Ishikawa (cell line): ENCODE data around the gene RAD51B.

Experiments used
- CEBPB ChIP-seq: IDR thresholded peaks from 2 replicates; pipeline ENCODE4 v1.6.1; 2012
- CREB1 ChIP-seq: IDR thresholded peaks from 2 replicates; pipeline ENCODE4 v1.6.1; 2012; ENCODE audit warnings: low read depth
- EGR1 ChIP-seq: IDR thresholded peaks from 2 replicates; pipeline ENCODE4 v1.6.1; 2012
- EP300 ChIP-seq: IDR thresholded peaks from 2 replicates; pipeline ENCODE4 v1.6.1; 2012; ENCODE audit warnings: borderline replicate concordance
- FOXM1 ChIP-seq: IDR thresholded peaks from 2 replicates; pipeline ENCODE4 v1.6.1; 2012; ENCODE audit warnings: low read depth, borderline replicate concordance
- NFIC ChIP-seq: IDR thresholded peaks from 2 replicates; pipeline ENCODE4 v1.6.1; 2012
- RAD21 ChIP-seq: IDR thresholded peaks from 2 replicates; pipeline ENCODE4 v1.6.1; 2012; ENCODE audit warnings: low read depth
- REST ChIP-seq: IDR thresholded peaks from 2 replicates; pipeline ENCODE4 v1.6.1; 2012; ENCODE audit warnings: low read depth, mild to moderate bottlenecking
- TAF1 ChIP-seq: IDR thresholded peaks from 2 replicates; pipeline ENCODE4 v1.6.1; 2012; ENCODE audit warnings: low read depth, mild to moderate bottlenecking
- TCF12 ChIP-seq: IDR thresholded peaks from 2 replicates; pipeline ENCODE4 v1.6.1; 2012; ENCODE audit warnings: low read depth
- TEAD4 ChIP-seq: IDR thresholded peaks from 2 replicates; pipeline ENCODE4 v1.6.1; 2012
- USF1 ChIP-seq: IDR thresholded peaks from 2 replicates; pipeline ENCODE4 v1.6.1; 2012
- YY1 ChIP-seq: IDR thresholded peaks from 2 replicates; pipeline ENCODE4 v1.6.1; 2012; ENCODE audit warnings: low read depth
- ZBTB7A ChIP-seq: IDR thresholded peaks from 2 replicates; pipeline ENCODE4 v1.6.1; 2012; ENCODE audit warnings: low read depth
- TF ChIP-seq, protein P1 (sequence below): IDR thresholded peaks from 2 replicates; pipeline ENCODE4 v1.6.1; 2012

RAD51B gene

DNA sequence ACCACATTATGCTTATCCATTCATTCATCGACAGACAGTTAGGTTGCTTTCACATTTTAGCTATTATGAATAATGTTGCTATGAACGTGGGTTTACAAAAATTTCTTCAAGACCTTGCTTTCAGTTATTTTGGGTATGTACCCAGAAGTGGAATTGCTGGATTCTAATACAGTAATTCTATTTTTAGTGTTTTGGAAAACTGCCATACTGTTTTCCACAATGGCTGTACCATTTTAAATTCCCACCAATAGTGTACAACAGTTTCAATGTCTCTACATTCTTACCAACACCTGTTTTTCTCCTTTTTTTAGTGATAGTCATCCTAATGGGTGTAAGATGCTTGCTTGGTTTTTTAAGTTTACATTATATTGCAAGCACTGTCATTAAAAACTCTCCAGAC, 825.8 kb downstream of the RAD51B start:
- no peak for TF ChIP-seq EGR1
- TF ChIP-seq, protein P1, sequence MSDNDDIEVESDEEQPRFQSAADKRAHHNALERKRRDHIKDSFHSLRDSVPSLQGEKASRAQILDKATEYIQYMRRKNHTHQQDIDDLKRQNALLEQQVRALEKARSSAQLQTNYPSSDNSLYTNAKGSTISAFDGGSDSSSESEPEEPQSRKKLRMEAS, result no peak
- TF ChIP-seq ZBTB7A, result no peak
- TF ChIP-seq YY1, result no peak
- TF ChIP-seq CREB1, result no peak
- no peak for TF ChIP-seq TAF1
- no peak for TF ChIP-seq RAD21
- no peak for TF ChIP-seq EP300
- no peak for TF ChIP-seq NFIC

GRCh38 chr14:68649476-68650189, 830.1 kb downstream of the RAD51B start:
- no peak for TF ChIP-seq TAF1

DNA sequence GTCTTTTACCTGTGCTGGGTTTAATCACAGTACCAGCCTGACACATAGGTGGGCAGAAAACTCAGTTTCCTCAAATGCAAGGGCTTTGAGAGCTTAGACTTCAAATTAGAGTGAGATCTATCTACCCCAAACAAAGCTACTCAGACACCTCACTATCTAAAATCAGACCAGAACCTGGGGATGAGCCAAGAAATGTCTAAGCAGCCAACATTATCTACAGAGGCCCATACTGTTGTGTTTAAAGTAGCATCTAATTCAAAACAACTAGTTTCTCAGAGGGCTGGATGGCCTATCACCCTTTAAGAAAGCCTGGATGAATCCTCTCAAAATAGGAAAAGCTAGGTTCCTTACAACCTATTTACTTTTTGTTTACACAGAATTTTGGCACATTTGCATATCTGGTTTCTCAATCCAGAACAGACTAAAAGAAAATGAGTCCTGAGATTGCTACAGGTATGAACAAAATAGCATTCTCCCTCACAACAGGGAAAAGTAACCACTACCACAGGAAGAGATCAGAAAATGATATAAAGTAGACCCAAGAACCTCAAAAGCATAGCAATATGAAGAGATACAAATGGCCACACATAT, 830.9 kb downstream of the RAD51B start:
- TF ChIP-seq NFIC (no peak), TCF12 (no peak), RAD21 (no peak), EGR1 (no peak), TEAD4 (no peak), REST (no peak), CREB1 (no peak), FOXM1 (no peak), CEBPB (no peak)

GRCh38 chr14:68651075-68651474, 831.5 kb downstream of the RAD51B start:
- TF ChIP-seq EGR1 (no peak), TCF12 (no peak), NFIC (no peak), REST (no peak), CEBPB (no peak), USF1 (no peak), TAF1 (no peak), TEAD4 (no peak), YY1 (no peak), EP300 (no peak), FOXM1 (no peak), ZBTB7A (no peak), CREB1 (no peak), RAD21 (no peak)

DNA sequence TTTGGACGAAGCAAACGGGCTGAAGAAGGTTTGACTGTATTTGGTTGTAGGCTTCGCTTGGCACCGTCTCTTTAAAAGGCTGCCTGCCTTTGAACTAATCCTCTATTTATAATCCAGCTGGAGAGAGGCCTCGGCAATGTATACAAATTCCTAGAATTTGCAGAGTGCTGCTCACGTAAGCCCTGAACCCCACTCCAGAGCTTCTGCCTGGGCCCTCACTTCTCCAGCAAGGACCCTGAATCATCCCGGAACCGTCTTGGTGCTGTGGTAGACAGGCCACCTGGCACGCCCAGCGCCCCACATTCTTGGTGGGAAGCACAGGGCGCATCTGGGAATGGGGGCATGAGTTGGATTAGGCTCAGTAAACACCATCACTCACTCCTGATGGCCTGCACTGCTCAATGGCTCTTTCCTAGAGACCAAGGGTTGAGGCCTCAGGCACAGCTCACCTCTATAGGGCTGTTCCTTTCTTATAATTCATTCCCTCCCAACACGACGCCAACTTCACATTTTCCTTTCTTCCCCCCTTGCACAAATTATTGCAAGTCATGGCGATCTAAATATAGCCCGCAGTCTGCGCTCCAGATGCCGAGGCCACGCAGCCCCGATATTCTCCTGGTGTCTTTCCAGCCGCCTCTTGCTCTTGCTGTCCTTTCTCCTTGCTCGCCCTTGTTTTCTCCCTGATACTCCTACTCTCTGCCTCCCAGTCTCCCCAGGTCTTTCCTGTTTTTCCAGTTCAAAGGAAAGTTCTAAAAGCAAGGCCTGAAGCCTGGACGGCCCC, 832.3 kb downstream of the RAD51B start:
- TF ChIP-seq TEAD4 (no peak), CREB1 (no peak), USF1 (no peak), TAF1 (no peak), TCF12 (no peak), EP300 (no peak), ZBTB7A (no peak), EGR1 (no peak)

DNA sequence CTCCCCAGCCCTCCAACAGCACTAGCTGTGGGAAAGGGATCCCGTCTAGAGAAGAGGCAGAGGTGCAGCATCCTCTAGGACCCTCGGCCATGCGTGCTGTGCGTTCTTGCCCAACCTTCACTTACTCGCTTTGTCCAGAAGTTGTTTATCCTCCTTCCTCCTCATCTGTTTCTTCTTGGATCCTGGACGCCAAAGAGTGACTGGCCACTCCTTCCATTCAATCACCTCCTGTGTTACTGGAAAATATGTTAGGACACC, 832.8 kb downstream of the RAD51B start:
- TF ChIP-seq EP300, result no peak
- no peak for TF ChIP-seq YY1
- TF ChIP-seq REST, result no peak
- no peak for TF ChIP-seq CEBPB
- no peak for TF ChIP-seq RAD21
- no peak for TF ChIP-seq TCF12
- TF ChIP-seq TAF1, result no peak
- no peak for TF ChIP-seq CREB1
- no peak for TF ChIP-seq TEAD4
- TF ChIP-seq, protein P1, result no peak
- no peak for TF ChIP-seq NFIC
- no peak for TF ChIP-seq FOXM1
- no peak for TF ChIP-seq EGR1
- TF ChIP-seq USF1, result no peak
- TF ChIP-seq ZBTB7A, result no peak
